ENCODE measurements around the gene LRPAP1. TPM values are rescaled to one million over a fixed set of nuclear protein-coding genes. Genes with fewer than 3 reads are reported as not detected.

Gene LRPAP1
- total RNA-seq, 1 donor from 2014 or later = 68.5 TPM

DNA sequence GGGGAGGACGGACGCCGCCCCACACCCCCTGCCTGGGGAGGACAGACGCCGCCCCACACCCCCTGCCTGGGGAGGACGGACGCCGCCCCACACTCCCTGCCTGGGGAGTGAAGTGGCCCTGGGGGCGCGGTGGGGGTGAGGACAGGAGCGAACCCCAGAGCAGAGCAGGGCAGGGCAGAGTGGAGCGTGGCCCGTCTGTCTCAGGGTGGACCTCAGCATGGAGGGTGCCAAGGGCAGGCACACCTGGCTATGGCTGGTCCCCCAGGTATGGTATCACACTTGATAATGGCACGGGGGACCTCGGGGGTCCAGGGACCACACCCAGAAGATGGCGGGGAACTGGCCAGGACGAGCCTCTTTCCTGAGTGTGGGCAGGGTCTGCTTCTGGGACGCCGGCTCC, 9.6 kb downstream of the LRPAP1 start:
- no peaks in the 10 kb centered on the region for H3K36me3 Mint-ChIP-seq (ENCODE audit: unreplicated experiment)
- no peak for DNase-seq
- H3K9me3 Mint-ChIP-seq (ENCODE audit: unreplicated experiment) = peaks cover 1% of the 10 kb centered on the region

GRCh38 chr4:3522326-3522640, 9.9 kb downstream of the LRPAP1 start:
- Mint-ChIP-seq H3K4me1 (ENCODE audit: low read depth, unreplicated experiment) (peaks cover 13% of the 10 kb centered on the region), H3K9me3 (ENCODE audit: unreplicated experiment) (peaks cover 1% of the 10 kb centered on the region), H3K27me3 (ENCODE audit: unreplicated experiment) (peaks cover 6% of the 10 kb centered on the region), H3K36me3 (ENCODE audit: unreplicated experiment) (no peaks in the 10 kb centered on the region), H3K4me3 (ENCODE audit: unreplicated experiment) (no peak overlapping the region), H3K27ac (ENCODE audit: unreplicated experiment) (no peak overlapping the region)
- DNase-seq = no peak
- TF ChIP-seq CTCF (IDR thresholded peaks at IDR 0.05; ENCODE audit: partially characterized antibody, unreplicated experiment) = no peak

More for the DNA sequence above, 9.6 kb downstream of the LRPAP1 start:
- peaks cover 13% of the 10 kb centered on the region for H3K4me1 Mint-ChIP-seq (ENCODE audit: low read depth, unreplicated experiment)
- H3K27me3 Mint-ChIP-seq (ENCODE audit: unreplicated experiment) = peaks cover 6% of the 10 kb centered on the region
- no peak for TF ChIP-seq CTCF (IDR thresholded peaks at IDR 0.05; ENCODE audit: partially characterized antibody, unreplicated experiment)
- H3K4me3 Mint-ChIP-seq (ENCODE audit: unreplicated experiment) = no peak overlapping the region
- H3K27ac Mint-ChIP-seq (ENCODE audit: unreplicated experiment) = no peak overlapping the region

GRCh38 chr4:3521621-3522325, 10.4 kb downstream of the LRPAP1 start:
- Mint-ChIP-seq H3K9me3 (ENCODE audit: unreplicated experiment) (peaks cover 1% of the 10 kb centered on the region), H3K4me1 (ENCODE audit: low read depth, unreplicated experiment) (peaks cover 13% of the 10 kb centered on the region), H3K27ac (ENCODE audit: unreplicated experiment) (peak overlapping the region; percentile 60), H3K27me3 (ENCODE audit: unreplicated experiment) (peaks cover 6% of the 10 kb centered on the region), H3K4me3 (ENCODE audit: unreplicated experiment) (no peak overlapping the region), H3K36me3 (ENCODE audit: unreplicated experiment) (no peaks in the 10 kb centered on the region)
- no peak for TF ChIP-seq CTCF (IDR thresholded peaks at IDR 0.05; ENCODE audit: partially characterized antibody, unreplicated experiment)
- DNase-seq = no peak

DNA sequence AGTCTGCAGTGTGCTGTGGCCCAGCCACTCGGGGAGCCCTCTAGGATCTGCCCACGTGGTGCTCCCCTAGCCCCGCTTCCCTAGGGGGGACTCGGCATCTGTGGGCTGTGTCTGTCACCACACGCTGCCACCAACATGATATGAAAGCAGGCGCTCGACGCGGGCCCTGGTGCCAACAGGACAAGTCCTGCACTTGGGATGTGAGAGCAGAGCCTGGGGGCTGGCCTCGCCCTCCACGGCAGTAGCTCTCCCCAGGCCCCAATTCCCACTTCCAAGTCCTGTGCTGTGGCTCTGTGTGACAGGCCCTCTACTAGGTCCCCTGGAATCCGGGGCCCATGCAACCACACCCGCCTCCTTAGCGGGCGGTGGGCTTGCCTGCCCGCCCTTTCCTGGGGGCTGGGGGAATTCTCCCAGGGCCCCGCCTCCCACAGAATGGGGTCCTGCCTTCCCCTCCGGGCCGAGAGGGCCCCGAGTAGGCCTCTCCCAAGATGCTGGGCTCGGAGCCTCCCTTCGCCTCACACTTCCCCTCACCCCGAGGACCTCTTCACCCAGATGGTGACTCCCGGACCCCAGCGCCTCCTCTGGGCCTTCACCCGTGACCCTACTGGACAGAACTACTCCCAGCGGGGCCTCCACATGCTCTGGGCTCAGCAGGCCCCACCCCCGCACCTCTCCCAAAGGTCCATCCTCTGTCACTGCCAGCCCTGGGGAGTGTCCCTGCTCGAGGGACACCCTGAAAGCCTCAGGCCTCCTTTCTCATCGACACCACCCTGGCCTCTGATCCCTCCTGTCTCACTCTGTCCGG, 11.2 kb downstream of the LRPAP1 start:
- Mint-ChIP-seq H3K4me1 (ENCODE audit: low read depth, unreplicated experiment) (peaks cover 13% of the 10 kb centered on the region), H3K27me3 (ENCODE audit: unreplicated experiment) (peaks cover 6% of the 10 kb centered on the region), H3K4me3 (ENCODE audit: unreplicated experiment) (no peak overlapping the region), H3K9me3 (ENCODE audit: unreplicated experiment) (peaks cover 1% of the 10 kb centered on the region), H3K27ac (ENCODE audit: unreplicated experiment) (peak overlapping the region; percentile 60), H3K36me3 (ENCODE audit: unreplicated experiment) (no peaks in the 10 kb centered on the region)
- DNase-seq = no peak
- TF ChIP-seq CTCF (IDR thresholded peaks at IDR 0.05; ENCODE audit: partially characterized antibody, unreplicated experiment) = no peak

DNA sequence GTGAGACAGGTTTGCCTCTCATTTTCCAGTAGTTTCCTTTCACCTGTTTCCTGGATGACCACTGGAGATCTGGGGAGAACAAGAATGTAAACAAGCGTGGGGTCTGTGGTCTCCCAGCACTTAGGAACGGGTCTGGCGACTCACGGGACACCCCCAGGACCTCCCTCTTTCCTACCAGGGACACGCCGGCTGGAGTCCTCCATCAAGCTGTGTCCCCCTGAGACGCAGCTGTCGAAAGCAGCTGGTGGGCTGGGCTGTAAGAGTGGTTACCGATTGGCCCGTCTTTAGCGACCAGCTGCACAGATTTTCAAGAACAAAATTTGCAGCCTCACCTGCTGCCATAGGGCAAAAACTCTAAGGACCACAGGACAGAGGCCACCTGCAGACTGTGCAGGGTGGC, 11.9 kb downstream of the LRPAP1 start:
- Mint-ChIP-seq H3K4me3 (ENCODE audit: unreplicated experiment) (peak overlapping the region; percentile 8), H3K27me3 (ENCODE audit: unreplicated experiment) (peaks cover 6% of the 10 kb centered on the region), H3K27ac (ENCODE audit: unreplicated experiment) (peak overlapping the region; percentile 23), H3K4me1 (ENCODE audit: low read depth, unreplicated experiment) (peaks cover 13% of the 10 kb centered on the region), H3K36me3 (ENCODE audit: unreplicated experiment) (no peaks in the 10 kb centered on the region), H3K9me3 (ENCODE audit: unreplicated experiment) (peaks cover 5% of the 10 kb centered on the region)
- no peak for TF ChIP-seq CTCF (IDR thresholded peaks at IDR 0.05; ENCODE audit: partially characterized antibody, unreplicated experiment)
- no peak for DNase-seq

Data from glutamatergic neuron (in vitro differentiated cells).